IPS-11a (cell line): Measurements from ENCODE around the gene NUDT3.
"Not testable (repeated sequence)": the region's sequence is repeated elsewhere in the genome, so short reads cannot be mapped to it uniquely, and the experiment has no call there.

ENCODE experiments used
- H3K4me3 ChIP-seq: one replicate; pipeline ENCODE4 v1.5.1; 2013; ENCODE audit warnings: low read depth, low read length, control low read depth

NUDT3 gene

GRCh38 chr6:34324738-34325444 is 67.6 kb downstream of the NUDT3 start:
- H3K4me3 ChIP-seq, result no peak overlapping the region

GRCh38 chr6:34324221-34324620 is 68.2 kb downstream of the NUDT3 start:
- not testable (repeated sequence) for H3K4me3 ChIP-seq

GRCh38 chr6:34323300-34323699 is 69.2 kb downstream of the NUDT3 start:
- H3K4me3 ChIP-seq, result no peak overlapping the region

GRCh38 chr6:34322732-34323131 is 69.7 kb downstream of the NUDT3 start:
- no peak overlapping the region for H3K4me3 ChIP-seq

- H3K4me3 ChIP-seq, result no peak overlapping the region
Measured at GRCh38 chr6:34321821-34322220, 70.6 kb downstream of the NUDT3 start.

GRCh38 chr6:34319471-34319885 is 73.0 kb downstream of the NUDT3 start:
- H3K4me3 ChIP-seq, result no peak overlapping the region

- H3K4me3 ChIP-seq, result no peak overlapping the region
Measured at GRCh38 chr6:34318499-34319470, 73.7 kb downstream of the NUDT3 start.

- no peak overlapping the region for H3K4me3 ChIP-seq
Measured at GRCh38 chr6:34317882-34318498, 74.5 kb downstream of the NUDT3 start.

GRCh38 chr6:34317172-34317477 is 75.3 kb downstream of the NUDT3 start:
- H3K4me3 ChIP-seq, result no peak overlapping the region

- H3K4me3 ChIP-seq, result no peak overlapping the region
Measured at GRCh38 chr6:34316431-34317171, 75.9 kb downstream of the NUDT3 start.

- H3K4me3 ChIP-seq, result no peak overlapping the region
Measured at GRCh38 chr6:34315780-34316179, 76.7 kb downstream of the NUDT3 start.

GRCh38 chr6:34315256-34315655 is 77.2 kb downstream of the NUDT3 start:
- no peak overlapping the region for H3K4me3 ChIP-seq

GRCh38 chr6:34312259-34312658 is 80.2 kb downstream of the NUDT3 start:
- H3K4me3 ChIP-seq, result no peak overlapping the region

GRCh38 chr6:34310817-34311216 is 81.7 kb downstream of the NUDT3 start:
- H3K4me3 ChIP-seq, result no peak overlapping the region

GRCh38 chr6:34308483-34308882 is 84.0 kb downstream of the NUDT3 start:
- no peak overlapping the region for H3K4me3 ChIP-seq

- no peak overlapping the region for H3K4me3 ChIP-seq
Measured at GRCh38 chr6:34305982-34306708, 86.3 kb downstream of the NUDT3 start.

- no peak overlapping the region for H3K4me3 ChIP-seq
Measured at GRCh38 chr6:34305497-34305896, 87.0 kb downstream of the NUDT3 start.

GRCh38 chr6:34304164-34304563 is 88.3 kb downstream of the NUDT3 start:
- no peak overlapping the region for H3K4me3 ChIP-seq

- H3K4me3 ChIP-seq, result no peak overlapping the region
Measured at GRCh38 chr6:34302929-34303328, 89.5 kb downstream of the NUDT3 start.

GRCh38 chr6:34301408-34301807 is 91.1 kb downstream of the NUDT3 start:
- no peak overlapping the region for H3K4me3 ChIP-seq
